HG03066 (cell line): Measurements from ENCODE around the gene COQ2.
"Not testable (repeated sequence)": the region's sequence is repeated elsewhere in the genome, so short reads cannot be mapped to it uniquely, and the experiment has no call there.

Source experiments
- ATAC-seq: cut with Tn5 transposase; IDR thresholded peaks from one replicate; pipeline ENCODE4 v1.9.1; 2021; ENCODE audit warnings: low read depth; ENCODE audit not compliant: unreplicated experiment

Gene COQ2

DNA sequence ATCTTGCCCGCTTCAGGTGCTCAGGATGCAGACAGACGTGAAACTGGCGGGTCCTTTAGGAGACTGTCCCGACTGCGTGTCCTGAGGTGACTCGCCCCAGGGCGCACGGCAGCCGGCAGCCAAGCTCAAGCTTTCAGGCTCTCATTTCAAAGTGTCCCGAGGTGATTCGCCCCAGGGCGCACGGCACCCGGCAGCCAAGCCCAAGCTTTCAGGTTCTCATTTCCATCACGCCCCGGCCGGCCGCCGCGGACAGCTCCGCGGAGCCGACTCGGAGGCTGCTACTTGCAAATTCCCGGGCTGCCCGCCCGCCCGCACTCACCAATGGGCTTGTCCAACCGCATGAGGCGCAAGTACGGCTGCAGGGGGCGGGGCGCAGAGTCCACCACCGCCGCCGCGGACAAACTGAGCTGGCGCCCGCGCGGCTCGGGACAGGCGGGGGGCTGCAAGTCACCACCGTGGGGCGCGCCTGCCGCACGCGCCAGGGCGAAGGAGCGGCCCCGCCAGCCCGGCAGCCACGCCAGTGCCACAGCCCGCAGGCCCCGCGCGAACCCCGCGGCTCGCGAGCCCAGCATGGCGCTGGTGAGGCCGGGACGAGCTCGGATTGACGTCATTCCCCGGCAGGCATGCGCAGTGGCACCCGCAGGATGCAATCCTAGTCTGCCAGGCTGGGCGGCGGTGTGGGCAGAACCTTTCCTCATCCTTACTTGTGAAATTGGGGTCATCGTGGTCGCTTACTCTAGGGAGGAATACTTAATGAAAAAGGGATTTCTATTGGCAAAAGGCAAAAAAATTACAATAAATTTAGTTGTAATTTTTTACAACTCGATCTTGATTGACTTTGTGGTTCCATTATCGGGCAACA is at the start of gene COQ2:
COQ2 (minus strand) TSS at position 606 of the 862 bp plus-strand sequence; CDS start at position 572, 34 bp downstream.
- peak; percentile 77 for ATAC-seq

- no peak for ATAC-seq
Observed at GRCh38 chr4:83331956-83332355, 47.4 kb upstream of the COQ2 start.

DNA sequence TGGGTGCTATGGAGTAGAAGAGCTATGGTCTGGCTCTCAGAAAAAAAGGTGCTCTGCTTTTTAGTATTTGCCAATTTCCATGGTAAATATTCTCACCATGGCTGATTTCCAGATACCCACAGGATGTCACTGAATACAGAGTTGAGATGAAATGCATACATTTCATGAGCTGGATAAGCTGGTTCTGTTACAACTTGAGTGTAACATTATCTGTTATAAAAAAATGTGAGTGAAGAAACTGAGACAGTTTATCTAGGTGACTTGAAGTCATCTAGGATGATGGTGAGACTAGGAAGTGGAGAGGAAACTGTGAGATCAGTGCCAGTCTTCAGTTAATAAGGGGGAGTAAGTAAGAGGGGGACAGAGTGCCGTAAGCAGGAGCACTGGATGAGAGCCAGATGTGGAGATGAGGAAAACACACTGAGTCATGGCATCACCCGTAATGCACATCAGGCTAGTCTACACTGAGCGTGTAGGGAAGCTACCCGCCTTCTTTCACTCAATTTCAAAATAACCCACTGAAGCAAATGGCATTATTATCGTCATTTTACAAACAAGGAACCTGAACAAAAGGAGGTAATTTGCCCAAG is 45.0 kb upstream of the COQ2 start:
- no peak for ATAC-seq

DNA sequence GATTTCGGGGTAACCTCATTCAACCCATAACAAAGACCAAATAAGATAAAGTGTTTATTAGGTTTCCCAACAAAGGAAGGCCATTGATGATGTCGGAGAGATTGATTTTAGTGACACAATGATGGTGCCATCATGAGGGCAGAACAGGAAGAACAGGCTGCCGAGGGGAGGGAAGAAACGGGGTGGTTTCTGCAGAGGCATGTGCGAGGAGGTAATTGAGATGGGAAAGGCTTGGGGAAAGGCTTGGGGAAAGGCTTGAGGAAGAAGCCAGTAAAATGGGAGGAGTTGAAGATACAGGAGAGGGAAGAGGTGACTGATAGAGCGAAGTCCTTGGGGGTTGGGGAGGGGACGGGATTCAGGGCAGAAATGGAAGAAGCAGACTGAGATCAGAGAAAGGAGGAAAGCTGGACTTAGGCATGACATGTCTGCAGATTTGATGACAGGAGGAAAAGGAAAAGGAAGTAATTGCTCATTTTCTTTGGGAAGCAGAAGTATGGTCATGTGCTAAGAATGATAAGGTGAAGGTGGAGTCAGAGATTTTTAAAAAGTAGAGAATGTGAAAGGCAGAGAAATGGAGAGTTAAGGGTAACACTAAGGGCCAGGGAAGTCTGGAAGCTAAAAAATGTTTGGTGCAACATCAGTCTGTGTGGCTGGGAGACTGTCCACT is 44.1 kb upstream of the COQ2 start:
- ATAC-seq = no peak

GRCh38 chr4:83326546-83326945 is 41.9 kb upstream of the COQ2 start:
- ATAC-seq = no peak

DNA sequence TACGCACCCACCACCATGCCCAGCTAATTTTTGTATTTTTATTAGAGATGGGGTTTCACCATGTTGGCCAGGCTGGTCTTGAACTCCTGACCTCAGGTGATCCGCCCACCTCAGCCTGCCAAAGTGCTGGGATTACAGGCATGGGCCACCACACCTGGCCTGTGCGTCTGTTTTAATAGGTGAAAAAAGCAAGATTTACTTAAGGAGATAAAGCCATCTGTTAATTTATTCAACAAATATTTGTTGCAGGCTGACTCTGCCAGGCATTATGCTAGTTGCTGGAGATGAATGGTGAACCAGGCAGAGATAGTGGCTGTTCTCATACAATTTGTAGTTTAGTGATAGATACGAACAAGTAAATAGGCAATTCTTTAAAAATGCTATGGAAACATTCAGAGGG is 40.7 kb upstream of the COQ2 start:
- not testable (repeated sequence) for ATAC-seq

DNA sequence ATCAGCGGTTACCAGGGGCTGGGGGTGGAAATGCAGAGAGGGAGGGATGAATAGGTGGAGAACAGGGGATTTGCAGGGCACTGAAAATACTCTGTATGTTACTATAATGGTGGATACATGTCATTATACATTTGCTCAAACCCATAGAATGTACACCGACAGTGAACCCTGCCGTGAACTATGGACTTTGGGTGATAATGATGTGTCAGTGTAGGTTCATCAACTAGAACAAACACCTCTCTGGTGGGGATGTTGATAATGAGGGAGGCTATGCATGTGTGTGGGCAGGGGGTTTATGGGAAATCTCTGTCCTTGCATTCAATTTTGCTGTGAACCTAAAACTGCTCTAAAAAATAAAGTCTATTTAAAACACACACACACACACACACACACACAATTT is 38.5 kb upstream of the COQ2 start:
- ATAC-seq = no peak

DNA sequence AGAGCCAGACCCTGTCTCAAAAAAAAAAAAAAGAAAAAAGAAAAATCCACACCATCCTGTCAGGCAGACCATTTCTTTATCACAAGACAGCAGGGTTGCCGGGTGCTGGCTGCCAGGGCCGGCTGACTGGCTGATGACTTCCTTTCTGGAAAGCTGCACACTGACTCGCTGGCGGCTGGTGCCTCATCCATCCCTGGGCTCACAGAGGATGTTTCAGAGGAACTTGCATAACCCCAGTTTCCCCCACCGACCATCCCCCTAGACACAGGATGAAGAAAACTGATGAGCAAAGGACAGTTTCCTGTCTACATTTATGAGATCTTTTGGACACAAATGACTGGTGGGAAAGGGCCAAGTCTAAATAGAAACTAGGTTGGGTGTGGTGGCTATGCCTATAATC is 36.0 kb upstream of the COQ2 start:
- no peak for ATAC-seq

DNA sequence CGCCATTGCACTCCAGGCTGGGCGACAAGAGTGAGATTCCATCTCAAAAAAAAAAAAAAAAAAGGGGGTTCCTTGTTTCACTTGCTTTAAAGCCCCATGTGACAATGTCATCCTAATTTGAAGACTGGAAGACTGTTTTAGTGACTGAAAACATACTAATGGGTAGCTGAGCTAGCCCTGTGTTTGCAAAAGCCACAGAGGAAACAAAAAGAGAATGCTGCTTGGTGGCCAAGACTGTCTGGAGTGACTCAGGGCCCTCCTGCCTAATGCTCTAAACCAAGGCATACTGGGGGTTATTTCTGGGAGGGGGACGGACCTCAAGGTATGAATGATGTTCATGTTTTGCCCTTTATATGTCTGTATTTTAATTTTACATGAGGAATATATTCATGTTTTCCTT is 34.1 kb upstream of the COQ2 start:
- ATAC-seq = no peak

DNA sequence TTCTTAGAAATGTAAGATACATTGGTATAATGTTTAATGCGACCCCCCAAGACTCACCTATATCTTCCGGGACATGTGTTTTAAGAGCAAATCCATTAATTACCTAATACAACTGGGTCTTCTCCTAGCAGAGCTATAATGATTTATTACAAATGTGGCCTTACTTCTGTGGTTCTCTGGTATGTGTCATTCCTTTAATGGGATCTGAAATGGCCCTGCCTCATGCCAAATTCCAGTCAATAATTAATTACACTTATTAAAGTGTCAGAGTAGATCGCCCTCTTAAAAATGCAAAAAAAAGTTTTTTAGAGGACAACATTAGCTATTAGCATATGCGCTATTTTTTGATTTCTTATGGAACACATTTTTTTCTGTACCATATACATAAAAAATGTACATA is 33.1 kb upstream of the COQ2 start:
- no peak for ATAC-seq

GRCh38 chr4:83316459-83317165 is 32.0 kb upstream of the COQ2 start:
- ATAC-seq = no peak

DNA sequence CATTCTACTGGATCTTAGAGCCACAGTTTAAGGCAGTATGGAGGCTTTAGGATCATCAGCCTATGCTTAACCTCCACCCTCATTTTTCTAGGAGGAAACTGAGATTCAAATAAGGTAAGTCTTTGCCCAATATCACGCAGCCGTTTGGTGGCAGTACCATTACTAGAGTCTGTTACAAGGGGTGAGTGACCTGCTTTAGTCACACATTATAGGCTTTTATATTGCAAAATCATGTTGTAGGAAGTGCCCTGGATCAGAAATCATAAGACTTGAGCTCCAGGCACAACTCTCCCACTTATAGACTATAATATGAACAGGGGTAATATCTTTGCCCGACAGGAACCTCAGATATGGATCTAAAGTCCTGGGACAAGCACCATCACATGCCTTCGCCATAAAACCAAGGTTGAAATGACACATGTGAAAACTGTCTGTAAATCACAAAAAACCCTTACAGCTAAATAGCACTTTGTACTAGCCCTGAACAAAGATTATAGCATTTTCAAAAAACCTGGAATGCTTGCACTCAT is 30.8 kb upstream of the COQ2 start:
- no peak for ATAC-seq

DNA sequence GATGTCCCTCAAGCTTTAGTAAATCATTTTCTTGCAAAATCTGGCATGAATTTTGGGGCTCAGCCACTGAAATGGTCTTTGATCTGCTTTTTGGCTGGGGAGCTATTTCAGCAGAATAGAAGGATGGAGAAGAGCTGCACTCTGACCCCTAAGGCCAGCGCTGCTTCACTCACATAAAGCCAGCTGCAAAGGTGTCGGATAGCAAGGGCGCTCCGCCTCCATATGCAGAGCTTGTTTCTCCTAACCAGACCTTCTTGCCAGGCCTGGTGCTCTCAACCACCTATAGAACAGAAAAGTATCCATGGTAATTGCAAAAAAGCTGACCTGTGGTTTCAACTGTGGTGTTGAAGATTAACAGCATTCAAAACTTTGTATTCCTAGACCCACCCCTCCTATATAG is 24.1 kb upstream of the COQ2 start:
- ATAC-seq = no peak

DNA sequence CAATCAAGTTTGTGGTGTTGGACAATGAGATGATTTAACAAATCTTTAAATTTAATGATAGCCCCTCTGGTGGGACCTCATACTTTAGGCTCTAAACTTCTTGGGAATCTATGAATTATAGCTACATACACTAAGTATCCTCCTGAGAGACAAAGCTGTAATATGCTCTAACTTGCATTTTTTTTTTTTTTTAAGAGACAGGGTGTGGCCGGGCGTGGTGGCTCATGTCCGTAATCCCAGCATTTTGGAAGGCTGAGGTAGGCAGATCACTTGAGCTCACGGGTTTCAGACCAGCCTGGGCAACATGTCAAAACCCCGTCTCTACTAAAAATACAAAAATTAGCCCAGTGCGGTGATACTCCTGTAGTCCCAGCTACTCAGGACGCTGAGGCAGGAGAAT is 23.3 kb upstream of the COQ2 start:
- no peak for ATAC-seq

GRCh38 chr4:83305187-83305586 is 20.6 kb upstream of the COQ2 start:
- ATAC-seq = no peak

DNA sequence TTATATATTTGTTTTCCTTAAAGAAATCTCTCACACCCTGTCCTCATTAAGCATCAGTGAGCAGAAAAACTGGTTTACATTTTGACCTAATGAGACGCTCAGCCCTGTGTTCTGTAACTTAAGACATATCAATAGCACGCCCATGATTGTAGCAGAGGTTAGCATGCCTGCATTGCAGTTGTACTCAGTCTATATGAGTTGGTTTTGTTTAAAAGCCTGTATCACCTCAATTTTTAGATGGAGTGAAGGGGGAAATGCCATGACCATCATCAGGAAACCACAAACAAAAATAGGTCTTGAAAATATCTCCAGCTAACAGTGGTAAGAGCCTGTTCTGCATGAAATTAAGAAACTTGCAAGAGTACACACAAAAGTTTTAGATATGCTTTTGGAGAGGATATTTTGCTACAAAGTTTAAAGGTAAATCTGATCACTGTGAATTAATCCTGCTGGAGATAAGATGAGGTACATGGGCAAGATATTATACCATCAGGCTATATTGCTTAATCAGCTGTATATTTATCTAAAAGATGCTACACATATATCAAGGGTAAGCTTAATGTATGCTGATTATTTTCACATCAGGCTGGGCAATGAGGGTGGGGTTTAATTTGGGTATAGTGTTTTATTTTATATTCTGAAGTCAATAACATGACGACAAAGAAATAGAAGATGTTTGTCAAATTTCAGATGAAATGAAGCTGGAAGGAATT is 13.1 kb upstream of the COQ2 start:
- no peak for ATAC-seq

DNA sequence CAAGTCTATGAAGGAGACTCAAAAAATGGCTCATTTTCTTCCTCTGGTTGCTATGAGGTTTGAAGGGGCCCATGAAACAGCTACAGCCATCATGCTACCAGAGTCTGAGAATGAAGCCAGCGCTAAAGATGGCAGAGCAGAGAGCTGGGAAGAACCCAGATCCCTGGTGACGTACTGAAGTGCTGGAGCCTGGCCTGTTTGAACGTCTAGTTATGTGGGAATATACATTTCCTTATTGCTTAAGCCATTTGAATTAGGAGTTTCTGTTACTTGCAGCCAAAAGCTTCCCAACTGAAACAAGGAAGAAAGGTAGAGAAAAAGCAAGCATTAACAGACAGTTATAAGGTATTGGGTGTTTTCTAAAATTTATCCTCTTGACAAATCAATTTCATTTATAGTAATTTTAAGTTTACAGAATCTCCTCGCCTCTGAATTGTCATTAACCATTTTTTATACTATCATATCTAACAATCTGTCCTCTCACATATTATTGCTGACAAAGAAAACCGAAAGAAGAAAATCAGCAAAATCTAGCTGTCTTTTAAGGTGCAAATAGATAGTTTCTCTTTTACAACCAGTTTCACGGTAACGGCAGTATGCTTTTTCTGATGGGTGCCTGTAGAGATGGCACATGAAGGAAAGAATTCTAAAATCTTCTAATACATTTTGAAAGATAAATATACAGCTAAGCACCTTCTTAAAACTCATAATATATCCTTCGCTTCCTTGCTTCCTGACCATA is 8.9 kb upstream of the COQ2 start:
- no peak for ATAC-seq

DNA sequence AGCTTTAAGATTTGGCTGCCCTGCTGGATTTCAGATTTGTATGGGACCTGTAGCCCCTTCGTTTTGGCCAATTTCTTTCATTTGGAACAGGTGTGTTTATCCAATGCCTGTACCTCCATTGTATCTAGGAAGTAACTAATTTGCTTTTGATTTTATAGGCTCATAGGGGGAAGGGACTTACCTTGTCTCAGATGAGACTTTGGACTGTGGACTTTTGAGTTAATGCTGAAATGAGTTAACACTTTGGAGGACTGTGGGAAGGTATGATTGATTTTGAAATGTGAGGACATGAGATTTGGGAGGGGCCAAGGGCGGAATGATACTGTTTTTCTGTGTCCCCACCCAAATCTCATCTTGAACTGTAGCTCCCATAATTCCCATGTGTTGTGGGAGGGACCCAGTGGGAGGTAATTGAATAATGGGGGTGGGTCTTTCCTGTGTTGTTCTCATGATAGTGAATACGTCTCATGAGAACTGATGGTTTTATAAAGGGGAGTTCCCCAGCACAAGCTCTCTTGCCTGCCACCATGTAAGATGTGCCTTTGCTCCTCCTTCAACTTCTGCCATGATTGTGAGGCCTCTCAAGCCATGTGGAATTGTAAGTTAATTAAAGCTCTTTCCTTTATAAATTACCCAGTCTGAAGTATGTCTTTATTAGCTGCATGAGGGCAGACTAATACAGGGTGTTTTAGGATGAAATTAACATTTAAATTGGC is 5.6 kb upstream of the COQ2 start:
- ATAC-seq = not testable (repeated sequence)

- ATAC-seq = not testable (repeated sequence)
Observed at GRCh38 chr4:83288381-83288780, 3.8 kb upstream of the COQ2 start.
